ENCODE results near the gene LMF1.

Gene LMF1

GRCh38 chr16:894841-895240 lies 75.9 kb downstream of the LMF1 start:
- H3K4me3 ChIP-seq (ENCODE audit: low read depth, low read length) = no peak overlapping the region
- TF ChIP-seq CTCF (IDR thresholded peaks at IDR 0.05; ENCODE audit: borderline replicate concordance, insufficient read depth, low read depth, low read length) = no peak

- TF ChIP-seq CTCF (IDR thresholded peaks at IDR 0.05; ENCODE audit: borderline replicate concordance, insufficient read depth, low read depth, low read length) = no peak
- H3K4me3 ChIP-seq (ENCODE audit: low read depth, low read length) = no peak overlapping the region
These were observed 76.6 kb downstream of the LMF1 start for GRCh38 chr16:894136-894535.

- TF ChIP-seq CTCF (IDR thresholded peaks at IDR 0.05; ENCODE audit: borderline replicate concordance, insufficient read depth, low read depth, low read length) = no peak
- H3K4me3 ChIP-seq (ENCODE audit: low read depth, low read length) = no peak overlapping the region
These were observed 77.4 kb downstream of the LMF1 start for GRCh38 chr16:893360-893759.

GRCh38 chr16:892536-893255 lies 78.1 kb downstream of the LMF1 start:
- no peak overlapping the region for H3K4me3 ChIP-seq (ENCODE audit: low read depth, low read length)
- no peak for TF ChIP-seq CTCF (IDR thresholded peaks at IDR 0.05; ENCODE audit: borderline replicate concordance, insufficient read depth, low read depth, low read length)

GRCh38 chr16:892006-892405 lies 78.8 kb downstream of the LMF1 start:
- TF ChIP-seq CTCF (IDR thresholded peaks at IDR 0.05; ENCODE audit: borderline replicate concordance, insufficient read depth, low read depth, low read length) = no peak
- H3K4me3 ChIP-seq (ENCODE audit: low read depth, low read length) = no peak overlapping the region

- no peak for TF ChIP-seq CTCF (IDR thresholded peaks at IDR 0.05; ENCODE audit: borderline replicate concordance, insufficient read depth, low read depth, low read length)
- H3K4me3 ChIP-seq (ENCODE audit: low read depth, low read length) = no peak overlapping the region
These were observed 79.4 kb downstream of the LMF1 start for GRCh38 chr16:891353-891740.

- no peak overlapping the region for H3K4me3 ChIP-seq (ENCODE audit: low read depth, low read length)
- no peak for TF ChIP-seq CTCF (IDR thresholded peaks at IDR 0.05; ENCODE audit: borderline replicate concordance, insufficient read depth, low read depth, low read length)
These were observed 80.0 kb downstream of the LMF1 start for GRCh38 chr16:890716-891352.

All from GM12875 (cell line).